IMR-90 (cell line): ENCODE data around the gene CIDEC. TPM values are rescaled to one million over a fixed set of nuclear protein-coding genes. Genes with fewer than 3 reads are reported as not detected.

Source experiments
- microRNA-seq, 2 experiments: library from miRNA; stranded (forward) in 1 of 2; unstranded in 1 of 2; fragments of 10-50 nt in 1 of 2; fragments of <30 nt in 1 of 2; gene quantifications in 1 of 2; microRNA quantifications in 1 of 2; one replicate each; pipeline versions ENCODE3 to v1.1.0; 2013 to 2020; ENCODE audit not compliant: insufficient read depth in 1 of 2, insufficient read length in 1 of 2, unreplicated experiment in 1 of 2
- polyA plus RNA-seq, 3 experiments: library from polyadenylated mRNA; depleted of rRNA; stranded (reverse); fragments of >200 nt; gene quantifications; 2 replicates each; pipeline ENCODE4 v1.2.3, GENCODE V29; 2012; ENCODE audit warnings: low replicate concordance in 1 of 3
- small RNA-seq, 5 experiments: library from RNA; depleted of rRNA; stranded (forward); fragments of <200 nt; gene quantifications; one replicate each; pipeline ENCODE3, GENCODE V24; 2012
- total RNA-seq: library from RNA; depleted of rRNA; stranded (reverse); fragments of >200 nt; gene quantifications from 2 replicates; pipeline ENCODE4 v1.2.3, GENCODE V29; 2012; rRNA removed

Gene CIDEC
- total and polyA plus RNA-seq, 2 of the 4 experiments (the other 2 are of a cell fraction), result 0.09 TPM; not detected in 1

Small RNA genes within 50 kb of the gene (microRNA-seq; reads per million reads assigned to microRNA genes)
- gene RNU6-882P (ENCODE audit: insufficient read depth, insufficient read length), result not detected

Small RNA genes within 50 kb of the gene (small RNA-seq; reads per million reads assigned to genes)
- 0 reads per million in 5 experiments for gene RNU6-882P

Other genes starting within 250 kb of the CIDEC start
- gene MTMR14, start 230.7 kb downstream of the CIDEC start, total RNA-seq, result 38.3 and 41.4 TPM in 2 replicates
- gene MTMR14, start 230.7 kb downstream of the CIDEC start, polyA plus RNA-seq (2012; rRNA removed), result 22.3 and 22.7 TPM in 2 replicates
- gene CPNE9, start 176.4 kb downstream of the CIDEC start, total RNA-seq, result not detected in 2 replicates
- not detected in 2 replicates for gene CPNE9, start 176.4 kb downstream of the CIDEC start, polyA plus RNA-seq (2012; rRNA removed)
- 15.6 and 16.4 TPM in 2 replicates for gene BRPF1, start 148.5 kb downstream of the CIDEC start, total RNA-seq
- 13.6 and 15.1 TPM in 2 replicates for gene BRPF1, start 148.5 kb downstream of the CIDEC start, polyA plus RNA-seq (2012; rRNA removed)
- 14.9 and 15.8 TPM in 2 replicates for gene OGG1, start 130.3 kb downstream of the CIDEC start, total RNA-seq
- 25.6 and 28.2 TPM in 2 replicates for gene OGG1, start 130.3 kb downstream of the CIDEC start, polyA plus RNA-seq (2012; rRNA removed)
- gene CAMK1, start 110.3 kb downstream of the CIDEC start, total RNA-seq, result 28.9 and 33.3 TPM in 2 replicates
- gene CAMK1, start 110.3 kb downstream of the CIDEC start, polyA plus RNA-seq (2012; rRNA removed), result 36.4 and 41.2 TPM in 2 replicates
- 69.7 and 83.0 TPM in 2 replicates for gene TADA3, start 87.8 kb downstream of the CIDEC start, total RNA-seq
- 68.0 and 69.7 TPM in 2 replicates for gene TADA3, start 87.8 kb downstream of the CIDEC start, polyA plus RNA-seq (2012; rRNA removed)
- 383 and 405 TPM in 2 replicates for gene ARPC4, start 87.2 kb downstream of the CIDEC start, total RNA-seq
- gene ARPC4, start 87.2 kb downstream of the CIDEC start, polyA plus RNA-seq (2012; rRNA removed), result 160 and 188 TPM in 2 replicates
- gene TTLL3, start 70.0 kb downstream of the CIDEC start, total RNA-seq, result 5.8 and 6.8 TPM in 2 replicates
- gene TTLL3, start 70.0 kb downstream of the CIDEC start, polyA plus RNA-seq (2012; rRNA removed), result 37.4 and 43.4 TPM in 2 replicates
- gene RPUSD3, start 36.2 kb downstream of the CIDEC start, total RNA-seq, result 30.3 and 30.8 TPM in 2 replicates
- 49.4 and 53.0 TPM in 2 replicates for gene RPUSD3, start 36.2 kb downstream of the CIDEC start, polyA plus RNA-seq (2012; rRNA removed)
- gene JAGN1, start 10.4 kb upstream of the CIDEC start, total RNA-seq, result 39.3 and 40.5 TPM in 2 replicates
- gene JAGN1, start 10.4 kb upstream of the CIDEC start, polyA plus RNA-seq (2012; rRNA removed), result 30.3 and 32.7 TPM in 2 replicates
- 0.90 and 1.1 TPM in 2 replicates for gene IL17RE, start 22.6 kb upstream of the CIDEC start, total RNA-seq
- 7.2 and 8.6 TPM in 2 replicates for gene IL17RE, start 22.6 kb upstream of the CIDEC start, polyA plus RNA-seq (2012; rRNA removed)
- 18.9 and 20.8 TPM in 2 replicates for gene IL17RC, start 36.8 kb upstream of the CIDEC start, total RNA-seq
- 28.3 and 29.9 TPM in 2 replicates for gene IL17RC, start 36.8 kb upstream of the CIDEC start, polyA plus RNA-seq (2012; rRNA removed)
- gene CRELD1, start 53.6 kb upstream of the CIDEC start, total RNA-seq, result 8.6 and 9.4 TPM in 2 replicates
- 25.2 and 25.7 TPM in 2 replicates for gene CRELD1, start 53.6 kb upstream of the CIDEC start, polyA plus RNA-seq (2012; rRNA removed)
- gene PRRT3, start 72.2 kb upstream of the CIDEC start, total RNA-seq, result 0.72 and 1.4 TPM in 2 replicates
- 4.1 and 4.2 TPM in 2 replicates for gene PRRT3, start 72.2 kb upstream of the CIDEC start, polyA plus RNA-seq (2012; rRNA removed)
- 78.9 and 152 TPM in 2 replicates for gene EMC3, start 106.6 kb upstream of the CIDEC start, total RNA-seq
- gene EMC3, start 106.6 kb upstream of the CIDEC start, polyA plus RNA-seq (2012; rRNA removed), result 83.3 and 96.7 TPM in 2 replicates
- 18.9 and 19.7 TPM in 2 replicates for gene FANCD2, start 146.2 kb upstream of the CIDEC start, total RNA-seq
- gene FANCD2, start 146.2 kb upstream of the CIDEC start, polyA plus RNA-seq (2012; rRNA removed), result 7.2 and 8.9 TPM in 2 replicates
- gene FANCD2OS, start 228.0 kb upstream of the CIDEC start, total RNA-seq, result not detected in 2 replicates
- not detected in 2 replicates for gene FANCD2OS, start 228.0 kb upstream of the CIDEC start, polyA plus RNA-seq (2012; rRNA removed)
- 81.4 and 123 TPM in 2 replicates for gene BRK1, start 235.4 kb upstream of the CIDEC start, total RNA-seq
- gene BRK1, start 235.4 kb upstream of the CIDEC start, polyA plus RNA-seq (2012; rRNA removed), result 195 and 235 TPM in 2 replicates